ENCODE measurements around the gene NUP210. TPM values are rescaled to one million over a fixed set of nuclear protein-coding genes. Genes with fewer than 3 reads are reported as not detected.

Gene NUP210
- total RNA-seq, 4 donors from 2014 or later, result 3.1 to 15.4 (median 5.0) TPM

GRCh38 chr3:13266651-13267362, 153.3 kb downstream of the NUP210 start:
- Histone ChIP-seq H3K27me3 (peaks cover 19% of the 10 kb centered on the region), H3K36me3 (no peaks in the 10 kb centered on the region), H3K27ac (no peak overlapping the region), H3K9me3 (no peaks in the 10 kb centered on the region), H3K4me3 (no peak overlapping the region), H3K4me1 (no peaks in the 10 kb centered on the region)
- TF ChIP-seq EP300 (IDR thresholded peaks at IDR 0.05), result no peak
- no peak for TF ChIP-seq CTCF (IDR thresholded peaks at IDR 0.05)
- TF ChIP-seq POLR2AphosphoS5 (IDR thresholded peaks at IDR 0.05), result no peak
- TF ChIP-seq POLR2A (IDR thresholded peaks at IDR 0.05), result no peak
- WGBS, result 90% methylated on average over 14 of the region's 14 CpGs
- DNase-seq (ENCODE audit: low spot score in 2 of 2), result no peak

Other genes with a start within 250 kb of the NUP210 start
- gene HDAC11, start 60.0 kb upstream of the NUP210 start, total RNA-seq, result 10 to 100 TPM; 16.7 to 28.3 (median 27.5) TPM
- gene FBLN2, start 128.8 kb upstream of the NUP210 start, total RNA-seq, result 10 to 100 TPM; 25.3 to 93.8 (median 47.6) TPM

Measured in suprapubic skin (tissue), 4 donors.